ENCODE measurements around the gene SPINDOC. TPM values are rescaled to one million over a fixed set of nuclear protein-coding genes. Genes with fewer than 3 reads are reported as not detected.

Gene SPINDOC
- polyA plus RNA-seq, 1 of the 3 experiments (the other 2 are of a cell fraction), result 45.0 TPM

GRCh38 chr11:63832336-63832735 lies 19.1 kb downstream of the SPINDOC start:
- no peaks in the 10 kb centered on the region for H3K36me3 ChIP-seq (replicated peaks in 1 of 2; ENCODE audit: control insufficient read depth in 1 of 2, insufficient read depth in 2 of 2, low read length in 1 of 2)
- peaks cover 4% of the 10 kb centered on the region for H3F3A ChIP-seq (replicated peaks; ENCODE audit: insufficient read depth)
- no peaks in the 10 kb centered on the region for H3K79me2 ChIP-seq (ENCODE audit: insufficient read depth)
- no peak overlapping the region for H2AFZ ChIP-seq (ENCODE audit: low read depth)
- TF ChIP-seq ELF1 (IDR thresholded peaks at IDR 0.05) (no peak), TCF12 (IDR thresholded peaks at IDR 0.05) (no peak), YY1 (IDR thresholded peaks at IDR 0.05; ENCODE audit: low read depth) (no peak), RXRA (IDR thresholded peaks at IDR 0.05; ENCODE audit: borderline replicate concordance, low read depth) (no peak), RCOR1 (IDR thresholded peaks at IDR 0.05; ENCODE audit: low read length) (no peak), PBX3 (IDR thresholded peaks at IDR 0.05) (no peak), SMC3 (IDR thresholded peaks at IDR 0.05; ENCODE audit: low read depth, low read length) (no peak), TAF1 (IDR thresholded peaks at IDR 0.05; ENCODE audit: borderline replicate concordance, low read depth, low read length) (no peak), FOXM1 (IDR thresholded peaks at IDR 0.05; ENCODE audit: low read depth) (no peak), FOSL2 (IDR thresholded peaks at IDR 0.05; ENCODE audit: borderline replicate concordance, low read depth) (no peak), TEAD4 (IDR thresholded peaks at IDR 0.05; ENCODE audit: borderline replicate concordance, insufficient read depth) (no peak), JUND (IDR thresholded peaks at IDR 0.05) (no peak), FOXJ3 (CRISPR knock-in tag; IDR thresholded peaks at IDR 0.05) (no peak), CHD2 (IDR thresholded peaks at IDR 0.05; ENCODE audit: low read length, partially characterized antibody) (no peak), NRF1 (IDR thresholded peaks at IDR 0.05; ENCODE audit: low read depth, low read length) (no peak), RAD21 (IDR thresholded peaks at IDR 0.05; ENCODE audit: low read length) (no peak), IRF3 (IDR thresholded peaks at IDR 0.05; ENCODE audit: low read depth, low read length) (no peak), EZH2phosphoT487 (IDR thresholded peaks at IDR 0.05; ENCODE audit: borderline replicate concordance, low read depth) (no peak), CTCF (IDR thresholded peaks at IDR 0.05) (no peak)
- TF ChIP-seq, protein P1, sequence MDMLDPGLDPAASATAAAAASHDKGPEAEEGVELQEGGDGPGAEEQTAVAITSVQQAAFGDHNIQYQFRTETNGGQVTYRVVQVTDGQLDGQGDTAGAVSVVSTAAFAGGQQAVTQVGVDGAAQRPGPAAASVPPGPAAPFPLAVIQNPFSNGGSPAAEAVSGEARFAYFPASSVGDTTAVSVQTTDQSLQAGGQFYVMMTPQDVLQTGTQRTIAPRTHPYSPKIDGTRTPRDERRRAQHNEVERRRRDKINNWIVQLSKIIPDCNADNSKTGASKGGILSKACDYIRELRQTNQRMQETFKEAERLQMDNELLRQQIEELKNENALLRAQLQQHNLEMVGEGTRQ (IDR thresholded peaks at IDR 0.05; ENCODE audit: borderline replicate concordance, low read depth, low read length), result no peak
- H3K4me1 ChIP-seq (ENCODE audit: control insufficient read depth in 1 of 2, insufficient read depth in 2 of 2, low read depth in 1 of 2, low read length in 1 of 2), result peaks cover 0 to under 1% of the 10 kb centered on the region in 2 experiments; a peak in 1 of 4 replicates
- POLR2A ChIA-PET, result interaction anchor here (0.7 kb wide), 1 partner anchor 85 kb away, joined by 3 read pairs; the partner anchor contains the start of gene RCOR2
- no peak for DNase-seq
- H3K27me3 ChIP-seq (ENCODE audit: insufficient read depth), result no peaks in the 10 kb centered on the region
- no peaks in the 10 kb centered on the region for H4K20me1 ChIP-seq (ENCODE audit: insufficient read depth)
- no peak overlapping the region for H3K9ac ChIP-seq
- no peak overlapping the region for H3K4me2 ChIP-seq
- no peak overlapping the region for H3K27ac ChIP-seq (ENCODE audit: low read depth in 2 of 2, low read length in 1 of 2)
- 86% methylated on average over 1 of the region's 2 CpGs for WGBS (ENCODE audit: low lambda C conversion rate)
- H3K9me3 ChIP-seq, result no peaks in the 10 kb centered on the region
- no peak overlapping the region for H3K4me3 ChIP-seq (ENCODE audit: low read depth in 2 of 2, low read length in 1 of 2)
- no peaks in the 10 kb centered on the region for H3K9me2 ChIP-seq
- CTCF ChIA-PET, result interaction anchor here (1.1 to 2.7 kb wide), 2 partner anchors 77 to 316 kb away, joined by 3 to 12 read pairs; no protein-coding TSS in a partner anchor
